Lower leg skin (tissue), 3 donors: ENCODE data around the gene RNASE12.

ENCODE experiments used
- CTCF ChIP-seq, 3 donors: fragments of 450-650 bp; IDR thresholded peaks; one replicate each; pipeline ENCODE4 v1.5.1; 2016; ENCODE audit warnings: antibody characterized with exemption in 3 of 3, mild to moderate bottlenecking in 3 of 3, moderate library complexity in 2 of 3
- POLR2A ChIP-seq, 2 donors: fragments of 450-650 bp; IDR thresholded peaks; one replicate each; pipeline ENCODE4 v1.6.1; 2016 to 2017; ENCODE audit warnings: antibody characterized with exemption in 2 of 2, mild to moderate bottlenecking in 1 of 2, moderate library complexity in 1 of 2

DNA sequence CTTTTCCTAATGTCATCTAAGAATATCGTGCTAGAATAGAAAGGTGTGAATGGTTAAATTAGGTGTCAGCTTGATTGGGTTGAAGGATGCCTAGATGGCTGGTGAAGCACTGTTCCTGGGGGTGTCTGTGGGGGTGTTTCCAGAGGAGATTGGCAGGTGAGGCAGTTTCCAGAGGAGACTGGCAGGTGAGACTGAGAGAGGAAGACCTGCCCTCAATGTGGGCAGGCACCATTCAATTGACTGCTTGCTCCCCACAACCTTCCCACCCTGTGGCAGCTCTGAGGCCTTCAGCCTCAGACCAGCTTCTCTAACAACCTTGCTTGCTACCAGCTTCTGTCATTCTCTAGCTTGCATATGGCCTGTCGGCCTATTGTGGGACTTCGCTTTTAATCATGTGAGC lies 39.6 kb downstream of the RNASE12 start:
- TF ChIP-seq CTCF (IDR thresholded peaks at IDR 0.05) (no peak), POLR2A (IDR thresholded peaks at IDR 0.05) (no peak)
